Esophagus muscularis mucosa (tissue), 4 donors: ENCODE measurements around the gene ZNF385C. TPM values are rescaled to one million over a fixed set of nuclear protein-coding genes. Genes with fewer than 3 reads are reported as not detected.

Experiments used
- DNase-seq: peaks from one replicate; pipeline ENCODE4 v3.0.0-alpha.2; 2017; ENCODE audit errors: extremely low spot score
- H3K27ac ChIP-seq, 4 donors: fragments of 200-600 bp; sonication (generic); replicated peaks in 1 of 4; 1 replicate in 3 of 4; 2 replicates in 1 of 4; pipeline ENCODE4 v1.5.1; 2016 to 2019; ENCODE audit warnings: mild to moderate bottlenecking in 1 of 4
- H3K27me3 ChIP-seq, 4 donors: fragments of 200-600 bp; sonication (generic); one replicate each; pipeline versions ENCODE4 v1.5.1 to v1.6.0; 2016 to 2019
- H3K36me3 ChIP-seq, 4 donors: fragments of 200-600 bp; sonication (generic); one replicate each; pipeline ENCODE4 v1.5.1; 2016 to 2019
- H3K4me1 ChIP-seq, 4 donors: fragments of 200-600 bp; sonication (generic); one replicate each; pipeline ENCODE4 v1.5.1; 2016 to 2019
- H3K4me3 ChIP-seq, 4 donors: fragments of 200-600 bp; sonication (generic); 1 replicate in 2 of 4; 2 replicates in 2 of 4; pipeline ENCODE4 v1.5.1; 2016 to 2019; ENCODE audit warnings: mild to moderate bottlenecking in 4 of 4, moderate library complexity in 1 of 4
- H3K9me3 ChIP-seq, 4 donors: fragments of 200-600 bp; sonication (generic); 1 replicate in 3 of 4; 2 replicates in 1 of 4; pipeline ENCODE4 v1.5.1; 2016 to 2019
- CTCF ChIP-seq, 3 experiments: fragments of 200-600 bp in 2 of 3; fragments of 450-650 bp in 1 of 3; sonication (generic) in 2 of 3; IDR thresholded peaks; one replicate each; pipeline ENCODE4 v1.5.1; 2017 to 2019; ENCODE audit warnings: antibody characterized with exemption in 3 of 3, mild to moderate bottlenecking in 2 of 3, moderate library complexity in 1 of 3
- EP300 ChIP-seq: sonication (generic); formaldehyde crosslinking; IDR thresholded peaks from one replicate; pipeline ENCODE4 v1.6.1; 2017; ENCODE audit warnings: antibody characterized with exemption
- POLR2A ChIP-seq: fragments of 450-650 bp; IDR thresholded peaks from one replicate; pipeline ENCODE4 v1.6.1; 2017; ENCODE audit warnings: antibody characterized with exemption, moderate library complexity, mild to moderate bottlenecking, low read depth
- POLR2AphosphoS5 ChIP-seq, 2 donors: sonication (generic); formaldehyde crosslinking; IDR thresholded peaks; one replicate each; pipeline ENCODE4 v1.6.1; 2017; ENCODE audit warnings: antibody characterized with exemption in 2 of 2
- WGBS: methylation state at CpG from one replicate; pipeline ENCODE4 v1.1.5; 2018; 5-methylcytosine and 5-hydroxymethylcytosine counted together
- intact Hi-C: fragments of 100-400 bp; cut with DNase I; formaldehyde crosslinking; loops from one replicate; pipeline ENCODE4 v1.15.1; 2023
- total RNA-seq, 4 donors: library from RNA; depleted of rRNA; stranded (reverse); fragments of >200 nt; gene quantifications; one replicate each; pipeline versions ENCODE4 v1.1.0 to v1.2.1, GENCODE V29; 2016

The ZNF385C gene
- total RNA-seq, 4 donors from 2014 or later = 0.39 to 0.42 TPM; not detected in 2

GRCh38 chr17:42079541-42079940, 18.7 kb downstream of the ZNF385C start:
- no peak overlapping the region for H3K27ac ChIP-seq
- no peak overlapping the region for H3K4me3 ChIP-seq
- peaks cover 0 to 7% (median 0%) of the 10 kb centered on the region in 4 donors for H3K27me3 ChIP-seq
- DNase-seq = no peak
- intact Hi-C loops = no loop called here
- H3K36me3 ChIP-seq = no peaks in the 10 kb centered on the region
- no peaks in the 10 kb centered on the region for H3K9me3 ChIP-seq
- 73% methylated on average over 2 of the region's 2 CpGs for WGBS
- no peaks in the 10 kb centered on the region for H3K4me1 ChIP-seq
- no peak for TF ChIP-seq CTCF (IDR thresholded peaks at IDR 0.05)
- TF ChIP-seq POLR2A = no peak
- TF ChIP-seq POLR2AphosphoS5 (IDR thresholded peaks at IDR 0.05) = no peak
- TF ChIP-seq EP300 = no peak

GRCh38 chr17:42078396-42079043, 19.8 kb downstream of the ZNF385C start:
- H3K9me3 ChIP-seq = no peaks in the 10 kb centered on the region
- intact Hi-C loops = no loop called here
- 69% methylated on average over 8 of the region's 8 CpGs for WGBS
- TF ChIP-seq EP300 (no peak), POLR2AphosphoS5 (IDR thresholded peaks at IDR 0.05) (no peak), POLR2A (no peak), CTCF (IDR thresholded peaks at IDR 0.05) (no peak)
- no peaks in the 10 kb centered on the region for H3K4me1 ChIP-seq
- H3K36me3 ChIP-seq = no peaks in the 10 kb centered on the region
- H3K27me3 ChIP-seq = peaks cover 0 to 13% (median 3%) of the 10 kb centered on the region in 4 donors
- no peak overlapping the region for H3K4me3 ChIP-seq
- no peak for DNase-seq
- H3K27ac ChIP-seq = no peak overlapping the region

- no peaks in the 10 kb centered on the region for H3K9me3 ChIP-seq
- no peak overlapping the region for H3K4me3 ChIP-seq
- 81% methylated on average over 5 of the region's 5 CpGs for WGBS
- peaks cover 0 to 21% (median 11%) of the 10 kb centered on the region in 4 donors for H3K27me3 ChIP-seq
- peaks cover 0 to 2% (median 2%) of the 10 kb centered on the region in 4 donors for H3K4me1 ChIP-seq
- TF ChIP-seq EP300 = no peak
- TF ChIP-seq CTCF (IDR thresholded peaks at IDR 0.05) = no peak
- no peak for TF ChIP-seq POLR2A
- TF ChIP-seq POLR2AphosphoS5 (IDR thresholded peaks at IDR 0.05) = no peak
- no peak overlapping the region for H3K27ac ChIP-seq
- intact Hi-C loops = no loop called here
- no peaks in the 10 kb centered on the region for H3K36me3 ChIP-seq
- no peak for DNase-seq
Measured at GRCh38 chr17:42077755-42078154, 20.5 kb downstream of the ZNF385C start.

- TF ChIP-seq POLR2AphosphoS5 (IDR thresholded peaks at IDR 0.05) (no peak), EP300 (no peak), POLR2A (no peak), CTCF (IDR thresholded peaks at IDR 0.05) (no peak)
- Histone ChIP-seq H3K4me3 (no peak overlapping the region), H3K9me3 (no peaks in the 10 kb centered on the region), H3K4me1 (peaks cover 7 to 10% (median 9%) of the 10 kb centered on the region in 4 donors), H3K36me3 (no peaks in the 10 kb centered on the region), H3K27ac (no peak overlapping the region), H3K27me3 (peaks cover 6 to 28% (median 19%) of the 10 kb centered on the region in 4 donors)
- intact Hi-C loops = no loop called here
- DNase-seq = no peak
- 86% methylated on average over 4 of the region's 4 CpGs for WGBS
Measured at GRCh38 chr17:42076797-42077559, 21.3 kb downstream of the ZNF385C start.
